HepG2 (cell line): ENCODE data around the gene SIAH1. TPM values are rescaled to one million over a fixed set of nuclear protein-coding genes. Genes with fewer than 3 reads are reported as not detected.

ENCODE experiments used
- HBP1 ChIP-seq: IDR thresholded peaks from 2 replicates; pipeline ENCODE4 v1.6.1; 2016; ENCODE audit warnings: low read depth, control low read depth
- MTF2 ChIP-seq: sonication (generic); formaldehyde crosslinking; IDR thresholded peaks from 2 replicates; pipeline ENCODE4 v1.5.0; 2020; ENCODE audit warnings: missing genetic modification reagents, borderline replicate concordance
- MYPOP ChIP-seq: sonication (generic); formaldehyde crosslinking; IDR thresholded peaks from 2 replicates; pipeline ENCODE4 v1.8.1; 2023; ENCODE audit warnings: mild to moderate bottlenecking, moderate library complexity, missing genetic modification reagents
- NFE2 ChIP-seq: sonication (generic); formaldehyde crosslinking; IDR thresholded peaks from 2 replicates; pipeline ENCODE4 v1.4.0; 2020; ENCODE audit warnings: missing genetic modification reagents
- SKI ChIP-seq: fragments of 450-650 bp; IDR thresholded peaks from one replicate; pipeline ENCODE4 v1.6.1; 2018; ENCODE audit warnings: mild to moderate bottlenecking; ENCODE audit not compliant: partially characterized antibody
- SNAPC2 ChIP-seq: sonication (generic); formaldehyde crosslinking; IDR thresholded peaks from 2 replicates; pipeline ENCODE4 v1.8.1; 2022; ENCODE audit warnings: mild to moderate bottlenecking, missing genetic modification reagents
- SSRP1 ChIP-seq: IDR thresholded peaks from 2 replicates; pipeline ENCODE4 v1.6.1; 2016; ENCODE audit warnings: control low read depth
- ZBTB14 ChIP-seq: sonication (generic); formaldehyde crosslinking; IDR thresholded peaks from 2 replicates; pipeline ENCODE4 v1.4.0; 2020; ENCODE audit warnings: missing genetic modification reagents
- ZBTB2 ChIP-seq: sonication (generic); formaldehyde crosslinking; IDR thresholded peaks from 2 replicates; pipeline ENCODE4 v1.8.0; 2022; ENCODE audit warnings: low read depth, missing genetic modification reagents
- ZBTB20 ChIP-seq: sonication (generic); formaldehyde crosslinking; IDR thresholded peaks from 2 replicates; pipeline ENCODE4 v1.8.1; 2023; ENCODE audit warnings: missing genetic modification reagents, low read depth, mild to moderate bottlenecking, borderline replicate concordance
- ZEB1 ChIP-seq: IDR thresholded peaks from 2 replicates; pipeline ENCODE4 v1.6.1; 2012; ENCODE audit warnings: mild to moderate bottlenecking, low read depth, inconsistent platforms; ENCODE audit not compliant: insufficient replicate concordance
- ZHX2 ChIP-seq, 2 experiments: sonication (generic) in 1 of 2; formaldehyde crosslinking in 1 of 2; IDR thresholded peaks; 2 replicates each; pipeline versions ENCODE4 v1.6.1 to v1.9.0; 2014 to 2022; ENCODE audit warnings: antibody characterized with exemption in 1 of 2, borderline replicate concordance in 1 of 2, inconsistent platforms in 1 of 2, low read depth in 1 of 2, missing genetic modification reagents in 1 of 2
- ZNF264 ChIP-seq: sonication (generic); formaldehyde crosslinking; IDR thresholded peaks from 2 replicates; pipeline ENCODE4 v1.4.0; 2020; ENCODE audit warnings: missing genetic modification reagents
- ZNF275 ChIP-seq: sonication (generic); formaldehyde crosslinking; IDR thresholded peaks from 2 replicates; pipeline ENCODE4 v1.8.0; 2022; ENCODE audit warnings: missing genetic modification reagents, mild to moderate bottlenecking, inconsistent platforms, borderline replicate concordance
- polyA plus RNA-seq, 8 experiments: library from polyadenylated mRNA; depleted of rRNA in 3 of 8; stranded (reverse) in 7 of 8; unstranded in 1 of 8; fragments of >200 nt; fragmentation: Illumina TruSeq in 4 of 8; extraction: Trizol in 4 of 8; gene quantifications; 2 replicates each; pipeline versions ENCODE4 v1.2.1 to v1.2.3, GENCODE V29; 2011 to 2016; ENCODE audit warnings: low read depth in 4 of 8, missing spikeins in 1 of 8, mixed read lengths in 1 of 8; ENCODE audit not compliant: insufficient read depth in 1 of 8
- total RNA-seq, 5 experiments: library from RNA; depleted of rRNA; stranded (reverse); fragments of >200 nt; fragmentation: Illumina TruSeq; extraction: Trizol; gene quantifications; 2 replicates each; pipeline ENCODE4 v1.2.3, GENCODE V29; 2016; ENCODE audit warnings: low read depth in 1 of 5

The SIAH1 gene
- total and polyA plus RNA-seq, 2 of the 13 experiments (the other 11 are each of a cell fraction or from before 2014, with no cell fraction given), result 16.0 to 28.6 TPM

- TF ChIP-seq ZHX2 (IDR thresholded peaks at IDR 0.05; ENCODE audit: low read depth), result 0 out of 2 replicates have a peak, but pooled peaks have one; percentile 28
- no peak for TF ChIP-seq ZHX2 (CRISPR knock-in tag; IDR thresholded peaks at IDR 0.05; ENCODE audit: borderline replicate concordance)
- 0 out of 2 replicates have a peak, but pooled peaks have one; percentile 45 for TF ChIP-seq HBP1 (CRISPR knock-in tag)
- TF ChIP-seq ZNF264 (CRISPR knock-in tag), result peak; percentile 71; the same call in 1 of the 2 replicates
- TF ChIP-seq ZBTB20 (CRISPR knock-in tag), result 0 out of 2 replicates have a peak, but pooled peaks have one; percentile 41
- peak; percentile 75; the same call in 1 of the 2 replicates for TF ChIP-seq SNAPC2 (CRISPR knock-in tag)
- TF ChIP-seq MTF2 (CRISPR knock-in tag), result no peak
- TF ChIP-seq SKI, result peak; percentile 65
- peak; percentile 44; the same call in 1 of the 2 replicates for TF ChIP-seq SSRP1 (CRISPR knock-in tag)
- no peak for TF ChIP-seq ZNF275 (CRISPR knock-in tag)
- 0 out of 2 replicates have a peak, but pooled peaks have one; percentile 14 for TF ChIP-seq ZBTB14 (CRISPR knock-in tag)
- TF ChIP-seq ZBTB2, result no peak
- peak; percentile 30 for TF ChIP-seq ZEB1
- 0 out of 2 replicates have a peak, but pooled peaks have one; percentile 32 for TF ChIP-seq NFE2 (CRISPR knock-in tag)
- peak; percentile 31; the same call in 1 of the 2 replicates for TF ChIP-seq MYPOP
Observed at GRCh38 chr16:48409839-48410632, 24.8 kb upstream of the SIAH1 start (continued).
